ENCODE measurements around the gene AMOTL2.

The AMOTL2 gene

DNA sequence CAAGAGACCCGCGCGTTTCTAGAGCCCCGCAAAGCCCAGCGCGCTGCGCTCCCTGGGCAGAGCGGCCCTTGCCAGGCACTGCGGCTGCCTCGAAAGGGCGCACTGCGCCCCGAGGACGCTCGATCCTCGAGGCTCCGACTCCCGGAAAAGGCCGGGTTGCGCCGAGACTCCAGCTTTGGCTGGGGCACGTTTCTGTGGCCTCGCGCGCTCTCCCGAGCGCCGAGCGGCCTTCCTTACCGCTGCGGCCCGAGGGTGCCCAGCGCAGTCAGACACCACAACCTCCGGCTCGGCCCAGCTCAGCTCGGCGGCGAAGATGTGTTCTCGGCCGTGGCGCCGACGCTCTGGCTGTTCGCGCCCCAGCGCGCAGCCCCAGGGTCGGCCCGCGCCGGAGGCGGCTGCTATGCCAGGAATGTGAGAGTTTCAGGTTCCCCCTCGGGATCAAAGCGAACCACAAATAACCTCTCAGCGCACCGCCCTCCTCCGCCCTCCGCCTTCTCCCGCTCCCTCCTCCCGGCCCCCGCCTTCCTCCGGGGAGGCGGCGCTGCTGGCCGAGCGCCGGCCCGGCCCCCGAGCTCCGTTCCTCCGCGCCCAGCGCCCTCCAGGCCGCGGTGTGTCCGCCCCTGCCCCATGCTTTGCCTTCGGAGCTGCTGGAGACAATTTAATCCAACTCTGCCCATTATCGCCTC lies at the start of gene AMOTL2:
Gene AMOTL2, minus strand, starts transcription at position 343 of the 686 bp plus-strand sequence. CDS start 3,014 bp downstream, outside the sequence.
- no peak for DNase-seq (ENCODE audit: low read depth in 2 of 2, low spot score in 1 of 2)

DNA sequence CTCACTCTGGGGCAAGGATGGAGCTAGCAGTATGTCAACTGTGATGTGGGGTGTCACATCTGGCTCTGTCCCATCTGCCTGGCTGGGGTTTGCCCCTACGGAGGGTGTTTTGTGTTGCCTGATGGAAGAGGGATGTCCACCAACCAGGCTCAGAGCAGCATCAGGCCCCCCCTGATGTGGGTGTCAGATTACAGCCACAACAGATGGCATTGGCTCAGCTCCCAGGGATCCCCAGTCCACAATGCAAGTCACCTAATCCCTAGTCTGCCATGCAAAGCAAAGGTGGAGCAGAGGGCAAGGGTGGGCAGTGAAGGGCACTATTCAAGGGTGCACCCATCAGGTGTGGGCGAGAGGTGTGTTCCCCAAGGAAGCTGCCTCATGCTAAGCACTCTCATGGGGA lies 48.9 kb upstream of the AMOTL2 start:
- no peak for DNase-seq (ENCODE audit: low read depth in 2 of 2, low spot score in 1 of 2)

DNA sequence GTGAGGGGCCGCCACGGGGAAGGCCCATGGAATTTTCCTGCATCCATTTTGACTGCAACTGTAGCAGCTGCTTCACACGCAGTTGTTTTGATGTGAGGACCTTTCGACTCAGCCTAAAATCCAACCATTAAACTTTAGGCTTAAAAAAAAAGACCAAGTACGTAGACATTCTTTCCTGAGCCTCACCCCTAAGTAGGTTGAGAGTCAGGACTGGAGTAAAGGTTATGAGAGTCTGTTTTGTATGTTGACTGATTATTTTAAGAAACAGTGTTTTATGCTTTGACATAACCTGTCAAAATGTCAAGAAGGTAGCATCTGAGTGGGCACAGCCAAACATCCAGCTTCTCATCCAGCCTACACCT lies 45.7 kb upstream of the AMOTL2 start:
- DNase-seq (ENCODE audit: low read depth in 2 of 2, low spot score in 1 of 2) = no peak

DNA sequence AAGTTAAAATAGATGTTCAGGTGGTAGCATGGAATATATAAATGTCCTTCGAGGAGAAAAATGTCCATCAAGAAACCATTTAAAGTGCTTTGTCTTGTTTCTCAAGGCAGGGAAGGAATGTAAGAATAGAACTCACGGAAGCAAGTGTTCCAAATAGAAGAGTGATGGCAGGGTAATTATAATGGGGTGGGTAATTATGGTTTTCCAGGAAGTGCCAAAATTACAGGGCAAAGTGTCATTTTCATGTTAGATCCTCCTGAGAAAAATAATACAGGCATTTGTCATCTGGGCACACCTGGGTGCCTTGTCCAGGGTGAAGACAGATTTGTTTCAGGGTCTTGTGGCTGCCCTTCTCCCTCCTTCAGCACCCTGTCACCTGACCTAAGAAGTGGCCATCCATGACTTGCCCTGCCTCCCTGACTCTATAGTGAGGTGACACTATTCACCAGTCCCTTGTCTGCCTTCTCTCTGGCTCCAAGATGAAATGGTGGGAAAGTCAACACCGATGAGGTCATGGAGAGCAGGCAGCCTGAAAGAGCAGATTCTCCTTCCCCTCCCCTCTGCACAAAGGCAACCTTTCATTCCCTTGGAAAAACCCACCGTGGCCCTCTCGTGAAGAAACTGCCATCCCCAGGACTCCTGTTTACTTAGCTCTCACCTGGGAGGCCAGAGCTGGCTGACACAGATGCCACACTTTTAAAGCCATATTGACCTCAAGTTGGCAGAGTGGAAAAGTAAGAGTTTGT lies 45.1 kb upstream of the AMOTL2 start:
- DNase-seq (ENCODE audit: low read depth in 2 of 2, low spot score in 1 of 2) = no peak

DNA sequence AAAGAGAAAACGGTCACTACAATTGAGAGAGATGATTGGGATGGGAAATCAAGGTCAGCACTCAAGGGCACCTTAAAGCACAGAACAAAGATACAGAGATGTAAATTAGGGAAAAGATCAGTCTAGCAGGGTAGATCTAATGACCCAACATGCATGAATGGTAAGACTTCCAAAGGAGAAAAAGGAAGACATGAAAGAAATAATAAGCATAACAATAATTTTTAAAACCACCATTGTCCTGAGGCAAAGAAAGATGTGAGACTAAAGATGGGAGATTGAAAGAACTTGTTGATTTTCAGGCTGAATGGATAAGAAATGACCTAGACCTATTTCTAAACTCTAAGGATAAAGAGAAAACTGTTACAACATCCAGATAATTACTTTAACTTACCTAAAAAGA lies 34.8 kb upstream of the AMOTL2 start:
- DNase-seq (ENCODE audit: low read depth in 2 of 2, low spot score in 1 of 2) = no peak

DNA sequence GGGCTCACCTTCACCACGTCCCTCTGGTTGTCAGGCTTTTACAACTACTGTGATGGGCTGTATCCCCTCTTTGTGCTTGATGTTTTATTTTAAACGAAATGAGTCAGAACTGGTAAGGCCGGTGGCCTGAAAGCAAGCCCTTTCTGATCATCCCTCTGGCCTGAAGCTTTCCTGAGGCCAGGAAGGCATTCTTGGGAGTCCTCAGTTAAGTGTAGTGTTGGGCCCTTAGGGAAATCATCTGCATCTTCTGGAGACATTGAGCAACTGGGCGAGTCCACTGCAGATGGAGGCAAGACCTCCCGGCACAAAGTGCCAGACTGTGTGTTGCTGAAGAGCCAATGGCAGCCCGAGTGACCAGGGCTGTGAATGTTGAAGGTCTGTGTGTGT lies 33.0 kb upstream of the AMOTL2 start:
- DNase-seq (ENCODE audit: low read depth in 2 of 2, low spot score in 1 of 2) = no peak

DNA sequence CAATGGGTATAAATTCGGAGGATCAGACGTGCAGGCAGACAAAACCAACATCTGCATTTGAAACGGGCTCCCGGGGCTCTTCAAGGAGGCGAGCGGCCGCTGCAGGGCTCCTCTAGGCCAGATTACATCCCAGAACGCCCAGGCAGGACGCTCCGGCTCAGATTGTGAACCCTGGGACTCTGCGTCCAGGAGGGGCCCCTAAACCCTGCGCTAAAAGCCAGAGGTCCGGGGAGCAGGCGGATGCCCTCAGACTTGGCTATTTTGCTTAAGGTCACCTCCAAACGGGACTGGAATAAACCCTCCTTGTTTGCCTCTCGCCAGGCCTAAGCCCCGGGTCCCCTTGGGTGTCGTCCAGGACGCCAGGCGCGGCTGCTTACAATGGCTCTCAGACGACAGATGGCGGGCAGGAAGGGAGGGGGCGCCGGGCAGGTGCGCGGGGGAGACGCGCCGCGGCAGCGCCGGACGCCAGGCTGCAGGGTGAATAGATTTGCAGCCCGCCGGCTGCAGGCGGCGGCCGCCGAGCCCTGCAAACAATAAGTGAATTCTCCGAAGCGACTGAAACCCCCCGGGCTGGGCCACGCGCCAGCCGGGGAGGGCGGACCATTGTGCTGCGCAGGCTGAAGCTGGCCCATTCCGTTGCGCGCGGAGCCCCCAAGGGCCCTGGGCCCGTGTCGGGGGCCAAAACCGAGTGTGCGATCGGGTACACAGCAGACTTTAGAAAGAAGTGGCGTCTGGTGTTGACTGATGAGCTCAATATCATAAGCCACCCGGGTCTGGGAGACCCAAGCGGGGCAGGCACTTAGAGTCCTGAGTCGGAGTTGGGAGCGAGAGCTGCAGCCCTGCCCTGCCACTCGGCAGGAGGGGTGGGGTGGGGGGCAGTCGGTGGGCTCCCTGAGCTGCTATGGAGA lies 32.3 kb upstream of the AMOTL2 start:
- DNase-seq (ENCODE audit: low read depth in 2 of 2, low spot score in 1 of 2) = no peak

DNA sequence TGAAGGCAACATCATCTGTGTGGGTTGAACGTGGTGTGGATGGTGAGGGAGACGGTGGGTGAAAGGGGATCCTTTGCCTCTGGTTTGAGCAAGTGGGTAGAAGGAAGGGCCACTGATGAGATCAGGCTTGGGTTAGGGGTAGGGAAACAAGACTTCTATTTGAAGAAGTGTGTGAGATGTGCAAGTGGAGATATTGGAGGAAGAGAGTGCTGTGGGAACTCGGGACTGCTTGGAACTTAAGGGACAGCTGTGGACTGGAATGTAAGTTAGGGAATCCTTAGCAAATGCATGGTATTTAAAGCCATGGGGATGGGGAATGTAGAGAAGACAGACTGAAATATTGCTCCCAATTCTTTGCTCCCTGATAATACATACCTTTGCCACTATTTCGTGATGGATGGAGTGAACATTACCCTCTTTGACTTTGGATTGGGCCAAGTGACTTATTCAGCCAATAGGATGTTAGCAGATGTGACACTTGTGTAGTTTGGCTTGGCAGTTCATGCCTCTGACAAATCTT lies 30.2 kb upstream of the AMOTL2 start:
- DNase-seq (ENCODE audit: low read depth in 2 of 2, low spot score in 1 of 2) = no peak

DNA sequence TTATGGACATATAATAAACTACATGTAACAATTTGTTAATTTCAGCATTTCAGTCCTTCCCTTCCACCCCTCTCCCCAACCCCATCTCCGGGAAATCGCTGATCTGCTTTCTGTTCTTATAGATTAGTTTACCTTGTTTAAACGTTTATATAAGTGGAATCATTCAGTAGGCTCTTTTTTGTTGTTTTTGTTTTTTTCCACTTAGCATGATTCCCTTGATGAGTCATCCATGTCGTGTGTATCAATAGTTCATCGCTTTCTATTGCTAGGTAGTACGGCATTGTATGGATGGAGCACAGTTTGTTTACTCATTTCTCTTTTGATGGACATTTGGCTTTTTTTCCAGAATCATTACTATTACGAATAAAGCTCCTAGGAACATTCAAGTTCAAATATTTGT lies 23.5 kb upstream of the AMOTL2 start:
- no peak for DNase-seq (ENCODE audit: low read depth in 2 of 2, low spot score in 1 of 2)

DNA sequence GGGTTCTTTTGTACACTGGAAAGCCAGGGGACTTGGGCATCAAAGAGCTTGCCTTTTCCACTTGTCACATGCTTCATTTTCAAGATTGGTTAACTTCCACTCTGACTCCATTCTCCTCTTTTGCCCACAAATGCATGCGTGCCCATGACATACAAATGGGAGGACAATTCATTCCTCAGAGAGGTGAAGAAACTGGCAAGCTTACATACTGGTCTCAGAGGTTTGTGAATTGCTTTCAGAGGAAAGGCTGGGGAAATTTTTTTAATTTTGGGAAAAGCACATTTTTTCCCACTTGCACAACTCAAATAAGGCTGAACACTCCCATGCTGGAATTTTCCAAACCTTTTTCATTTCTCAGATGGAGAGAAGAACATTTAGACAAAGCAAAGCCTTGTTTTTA lies 20.9 kb upstream of the AMOTL2 start:
- no peak for DNase-seq (ENCODE audit: low read depth in 2 of 2, low spot score in 1 of 2)

DNA sequence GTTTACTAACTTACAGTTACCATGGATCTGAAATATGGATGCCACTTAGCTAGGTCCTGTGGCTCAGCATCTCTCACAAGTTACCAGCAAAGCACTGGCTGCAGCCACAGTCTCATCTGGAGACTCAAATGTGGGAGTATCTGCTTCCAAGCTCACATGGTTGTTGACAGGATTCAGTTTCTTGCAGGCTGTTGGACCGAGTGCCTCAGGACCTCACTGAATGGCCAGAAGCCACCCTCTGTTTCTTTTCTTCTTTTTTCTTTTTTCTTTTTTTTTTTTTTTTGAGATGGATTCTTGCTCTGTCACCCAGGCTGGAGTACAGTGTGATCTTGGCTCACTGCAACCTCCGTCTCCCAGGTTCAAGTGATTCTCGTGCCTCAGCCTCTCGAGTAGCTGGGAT lies 20.1 kb upstream of the AMOTL2 start:
- no peak for DNase-seq (ENCODE audit: low read depth in 2 of 2, low spot score in 1 of 2)

DNA sequence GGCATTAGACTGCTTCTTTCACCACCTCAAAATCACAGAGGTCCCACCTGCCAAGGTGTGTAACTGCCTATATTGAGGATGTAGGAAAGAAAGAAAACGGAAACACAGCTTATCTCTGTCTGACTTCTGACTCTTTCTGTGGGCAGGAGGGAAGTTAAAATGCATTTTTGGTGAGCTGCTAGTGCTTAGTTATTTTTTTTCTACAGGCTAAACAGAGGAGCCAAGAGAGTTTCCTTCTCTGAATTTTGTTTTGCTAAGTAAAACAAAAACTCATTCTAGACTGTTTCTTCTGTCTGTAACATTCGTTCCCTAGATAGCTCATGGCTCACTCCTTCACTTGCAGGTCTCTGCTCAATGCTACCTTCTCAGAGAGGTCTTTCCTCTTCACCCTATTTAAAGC lies 18.8 kb upstream of the AMOTL2 start:
- no peak for DNase-seq (ENCODE audit: low read depth in 2 of 2, low spot score in 1 of 2)

DNA sequence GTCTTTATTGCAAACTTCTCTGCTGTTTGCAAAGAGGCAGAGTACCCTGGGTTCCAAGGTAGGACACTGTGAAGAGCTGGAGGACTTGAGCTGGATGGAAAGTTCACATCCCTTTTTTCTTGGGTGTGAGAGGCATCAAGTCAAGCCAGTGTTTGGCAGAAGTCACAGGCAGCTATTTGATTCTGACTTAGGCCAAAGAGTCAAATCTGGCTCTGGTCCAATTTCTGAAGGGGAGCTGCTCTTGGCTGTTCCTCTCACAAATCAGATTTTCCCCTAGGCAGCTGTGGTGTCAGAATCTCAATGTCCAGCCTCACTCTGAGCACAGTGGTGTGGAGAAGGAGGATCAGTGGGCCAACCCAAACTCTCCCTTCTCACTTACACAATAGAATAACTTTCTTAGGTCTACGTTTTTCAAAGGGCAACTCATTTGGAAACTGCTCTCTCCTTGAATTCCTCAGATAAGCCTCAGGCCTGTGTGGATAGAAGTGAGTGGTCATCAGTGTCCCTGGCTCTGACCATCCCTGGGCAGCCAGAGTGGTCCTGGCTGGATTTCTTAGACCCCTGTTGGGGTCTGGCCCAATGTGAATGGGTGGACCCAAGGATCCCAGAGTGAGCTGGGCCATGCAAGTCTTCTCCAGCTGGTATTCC lies 18.2 kb upstream of the AMOTL2 start:
- DNase-seq (ENCODE audit: low read depth in 2 of 2, low spot score in 1 of 2) = no peak

DNA sequence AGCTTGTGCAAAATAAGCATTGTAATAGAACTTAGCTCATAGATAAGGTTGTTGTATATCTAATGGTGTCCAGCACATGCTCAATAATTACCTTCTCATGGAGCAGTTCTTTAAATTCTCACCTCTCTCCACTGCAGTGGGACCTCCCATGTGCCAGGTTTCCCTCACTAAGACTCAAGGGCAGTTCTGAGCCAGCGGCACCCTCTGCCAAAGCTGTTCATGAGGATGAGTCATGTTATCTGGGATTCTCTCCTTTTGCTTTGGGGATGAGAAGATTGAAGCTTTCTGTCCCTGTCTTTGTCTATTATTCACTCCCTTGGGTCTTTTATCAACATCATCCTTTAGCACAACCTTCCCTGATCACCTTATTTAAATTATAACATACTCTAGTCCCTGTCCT lies 15.6 kb upstream of the AMOTL2 start:
- no peak for DNase-seq (ENCODE audit: low read depth in 2 of 2, low spot score in 1 of 2)

DNA sequence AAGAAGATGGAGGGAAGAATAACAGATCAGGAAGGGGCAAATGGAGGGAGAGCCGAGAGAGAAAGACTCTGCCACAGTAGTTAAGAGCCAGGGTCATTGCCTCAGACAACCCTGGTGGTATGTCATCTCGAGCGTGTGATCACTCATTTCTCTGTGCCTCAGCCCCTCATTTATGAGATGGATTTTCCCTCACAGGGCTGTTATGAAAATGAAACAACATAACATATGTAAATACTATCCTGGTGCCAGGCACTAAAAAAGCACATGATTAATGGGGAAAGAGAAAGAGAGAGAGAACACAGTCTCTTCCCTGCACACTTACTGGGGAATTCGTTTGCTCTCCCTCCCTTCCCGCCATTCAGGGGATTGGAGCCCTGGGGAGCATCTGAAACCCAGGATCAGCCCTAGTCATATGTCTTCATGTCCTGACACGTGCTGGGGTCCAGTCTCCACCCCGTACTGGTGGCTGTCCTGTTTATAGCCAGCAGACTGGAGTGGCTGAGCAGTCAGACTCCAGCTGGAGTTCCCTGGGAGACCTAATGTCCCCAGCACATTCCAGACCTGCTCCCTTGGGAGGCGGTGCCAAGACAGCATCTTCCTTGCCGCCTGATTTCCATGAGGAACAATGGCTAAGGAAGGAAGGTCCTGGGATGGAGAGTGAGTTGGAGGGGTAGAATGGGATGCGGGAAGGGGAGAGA lies 14.7 kb upstream of the AMOTL2 start:
- no peak for DNase-seq (ENCODE audit: low read depth in 2 of 2, low spot score in 1 of 2)

DNA sequence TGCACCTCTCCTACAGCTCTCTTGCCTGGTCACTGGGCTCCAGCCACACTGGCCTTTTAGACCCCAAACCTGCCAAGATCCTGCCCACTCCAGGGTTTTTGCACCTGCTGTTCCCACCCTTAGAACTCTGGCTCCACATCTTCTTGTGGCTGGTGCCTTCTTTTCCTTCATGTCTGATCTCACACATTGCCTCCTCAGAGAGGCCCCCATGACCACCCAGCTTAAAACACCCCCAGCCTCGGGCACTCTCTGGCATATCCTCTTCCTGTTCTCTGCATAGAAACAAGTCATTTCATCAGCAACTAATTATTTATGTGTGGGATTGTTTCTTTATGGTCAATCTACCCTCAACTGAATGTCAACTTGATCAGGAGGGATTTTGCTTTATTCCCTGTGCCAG lies 14.0 kb upstream of the AMOTL2 start:
- no peak for DNase-seq (ENCODE audit: low read depth in 2 of 2, low spot score in 1 of 2)

DNA sequence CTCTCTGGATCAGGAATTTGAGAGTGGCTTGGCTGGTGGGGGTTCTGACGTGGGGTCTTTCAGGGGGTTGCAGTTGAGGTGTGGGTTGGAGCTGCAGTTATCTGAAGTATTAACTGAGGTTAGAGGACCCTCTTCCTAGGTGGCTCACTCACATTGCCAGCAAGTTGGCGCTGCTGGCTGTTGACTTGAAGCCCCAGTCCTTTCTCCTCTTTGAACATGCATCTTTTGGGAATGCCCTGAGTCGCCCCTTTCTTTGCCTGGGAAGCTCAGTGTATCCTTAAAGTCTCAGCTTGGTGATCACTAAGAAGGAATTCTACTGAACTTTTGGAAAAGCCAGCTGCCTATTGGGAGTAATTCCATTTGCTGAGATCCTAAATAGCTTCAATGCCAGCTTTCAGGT lies 13.0 kb upstream of the AMOTL2 start:
- DNase-seq (ENCODE audit: low read depth in 2 of 2, low spot score in 1 of 2) = no peak

DNA sequence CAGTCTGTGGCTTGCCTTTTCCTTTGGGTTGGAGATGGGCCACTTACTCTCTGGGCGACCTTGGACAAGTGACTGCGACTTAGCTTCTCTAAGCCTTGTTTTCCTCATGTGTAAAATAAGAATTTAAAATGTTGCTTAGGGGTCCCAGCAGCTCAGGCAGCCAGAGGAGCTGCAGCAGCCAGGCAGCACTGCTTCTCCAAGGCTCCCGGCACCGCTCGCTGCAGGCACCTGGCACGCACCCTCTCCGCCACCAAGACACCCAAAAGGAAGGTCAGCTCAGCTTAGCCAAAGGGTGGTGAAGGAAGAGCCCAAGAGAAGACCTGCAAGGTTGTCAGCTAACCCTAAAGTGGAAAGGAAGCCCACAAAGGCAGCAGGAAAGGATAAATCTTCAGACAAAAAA lies 10.7 kb upstream of the AMOTL2 start:
- no peak for DNase-seq (ENCODE audit: low read depth in 2 of 2, low spot score in 1 of 2)

DNA sequence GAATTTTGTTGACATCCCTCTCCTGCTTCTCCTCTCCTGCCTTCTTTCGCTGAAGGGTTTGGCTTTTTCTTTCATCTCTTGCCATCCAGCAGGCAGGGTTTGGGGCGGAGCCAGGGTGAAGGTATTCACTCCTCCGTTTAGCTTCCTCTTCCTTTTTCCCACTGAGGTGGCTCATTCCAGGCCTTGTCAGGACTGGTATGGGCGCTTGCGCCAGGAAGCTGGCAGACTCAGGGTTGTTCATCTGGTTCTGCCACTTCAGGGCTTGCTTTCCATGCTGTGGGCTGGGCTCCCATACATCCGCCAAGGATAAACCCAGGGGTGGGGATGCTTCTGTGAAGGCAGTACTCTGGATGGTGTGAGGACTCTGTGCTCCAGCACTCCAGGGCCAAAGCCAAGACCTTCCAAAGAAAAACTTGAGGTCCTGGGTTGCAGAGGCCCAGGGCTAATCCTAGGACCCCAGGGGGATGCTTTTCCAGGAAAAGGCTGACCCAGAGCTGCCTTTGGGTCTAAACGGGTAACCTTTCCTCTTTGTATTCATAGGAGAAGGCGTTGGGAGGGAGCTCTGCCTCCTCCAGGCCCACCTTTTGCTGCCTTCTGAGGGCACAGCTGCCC lies 7.7 kb upstream of the AMOTL2 start:
- no peak for DNase-seq (ENCODE audit: low read depth in 2 of 2, low spot score in 1 of 2)

DNA sequence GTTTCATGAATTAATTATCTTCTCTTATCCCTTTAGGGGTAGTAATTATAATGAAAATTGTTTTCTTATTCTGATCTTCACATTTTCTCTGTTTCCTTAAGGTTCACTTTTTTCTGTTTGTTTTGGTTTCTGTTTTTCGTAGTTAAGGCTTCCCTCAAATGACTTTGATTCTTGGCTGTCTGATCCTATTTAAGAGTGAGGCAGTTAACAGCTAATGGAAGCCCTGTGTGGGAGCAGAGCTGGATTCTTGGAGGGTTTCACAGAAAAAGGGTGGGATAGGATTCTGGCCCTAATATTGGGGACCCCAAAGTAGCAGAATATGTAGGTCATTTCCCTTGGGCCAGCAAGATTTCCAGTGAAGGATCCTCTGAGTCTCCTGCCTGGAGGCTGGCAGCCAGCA lies 6.8 kb upstream of the AMOTL2 start:
- DNase-seq (ENCODE audit: low read depth in 2 of 2, low spot score in 1 of 2) = no peak

Measured in stimulated activated CD8-positive, alpha-beta memory T cell treated with anti-CD3 and anti-CD28 coated beads, Interleukin-4, amount 100 ng/mL, for 1 hour (primary cell).